ENCODE measurements around the gene GLIPR1. TPM values are rescaled to one million over a fixed set of nuclear protein-coding genes. Genes with fewer than 3 reads are reported as not detected.
"Not testable (repeated sequence)": the region's sequence is repeated elsewhere in the genome, so short reads cannot be mapped to it uniquely, and the experiment has no call there.

GLIPR1 gene
- total RNA-seq, 3 donors from 2014 or later (not counting 1 experiment from before 2014, with no cell fraction given) = 106 to 120 (median 115) TPM

- Mint-ChIP-seq H3K4me1 (no peaks in the 10 kb centered on the region), H3K9me3 (no peaks in the 10 kb centered on the region), H3K36me3 (no peaks in the 10 kb centered on the region), H3K27ac (no peak overlapping the region), H3K4me3 (no peak overlapping the region), H3K27me3 (ENCODE audit: low read depth in 2 of 2) (peaks cover 0 to 5% of the 10 kb centered on the region in 2 donors)
- Histone ChIP-seq H3K9me3 (ENCODE audit: control insufficient read depth, insufficient read depth, low read length) (no peaks in the 10 kb centered on the region), H3K4me3 (ENCODE audit: low read length) (no peak overlapping the region), H3K27ac (ENCODE audit: low read length) (no peak overlapping the region), H3K36me3 (ENCODE audit: control insufficient read depth, insufficient read depth, low read length) (no peaks in the 10 kb centered on the region), H3K4me1 (ENCODE audit: control insufficient read depth, insufficient read depth, low read length) (no peaks in the 10 kb centered on the region), H3K27me3 (ENCODE audit: control insufficient read depth, insufficient read depth, low read length) (no peaks in the 10 kb centered on the region)
- ATAC-seq = no peak
- TF ChIP-seq CTCF (IDR thresholded peaks at IDR 0.05) = no peak
- WGBS (ENCODE audit: insufficient coverage) = 80% methylated on average over 1 of the region's 3 CpGs
- intact Hi-C loops (cut with micrococcal nuclease) = no loop called here
- no peak for DNase-seq
Measured at GRCh38 chr12:75443709-75444108, 36.8 kb upstream of the GLIPR1 start.

- H3K36me3 Mint-ChIP-seq = no peaks in the 10 kb centered on the region
- no peaks in the 10 kb centered on the region for H3K36me3 ChIP-seq (ENCODE audit: control insufficient read depth, insufficient read depth, low read length)
- H3K27ac ChIP-seq (ENCODE audit: low read length) = no peak overlapping the region
- H3K27ac Mint-ChIP-seq = no peak overlapping the region
- TF ChIP-seq CTCF (IDR thresholded peaks at IDR 0.05) = no peak
- H3K4me3 Mint-ChIP-seq = no peak overlapping the region
- no peak overlapping the region for H3K4me3 ChIP-seq (ENCODE audit: low read length)
- ATAC-seq (no peak), DNase-seq (no peak)
- H3K4me1 Mint-ChIP-seq = no peaks in the 10 kb centered on the region
- H3K9me3 Mint-ChIP-seq = no peaks in the 10 kb centered on the region
- intact Hi-C loops (cut with micrococcal nuclease) = no loop called here
- no peaks in the 10 kb centered on the region for H3K9me3 ChIP-seq (ENCODE audit: control insufficient read depth, insufficient read depth, low read length)
- 85% methylated on average over 6 of the region's 6 CpGs for WGBS (ENCODE audit: insufficient coverage)
- H3K27me3 Mint-ChIP-seq (ENCODE audit: low read depth in 2 of 2) = peaks cover 0 to 5% of the 10 kb centered on the region in 2 donors
- no peaks in the 10 kb centered on the region for H3K4me1 ChIP-seq (ENCODE audit: control insufficient read depth, insufficient read depth, low read length)
- H3K27me3 ChIP-seq (ENCODE audit: control insufficient read depth, insufficient read depth, low read length) = no peaks in the 10 kb centered on the region
Measured at GRCh38 chr12:75444429-75445136, 36.0 kb upstream of the GLIPR1 start.

- ATAC-seq; H3K27me3 Mint-ChIP-seq (ENCODE audit: low read depth in 2 of 2); H3K4me3 Mint-ChIP-seq; H3K4me1 Mint-ChIP-seq; H3K27ac ChIP-seq (ENCODE audit: low read length); H3K4me1 ChIP-seq (ENCODE audit: control insufficient read depth, insufficient read depth, low read length); H3K36me3 Mint-ChIP-seq; H3K27me3 ChIP-seq (ENCODE audit: control insufficient read depth, insufficient read depth, low read length); DNase-seq; H3K27ac Mint-ChIP-seq; H3K9me3 Mint-ChIP-seq; H3K4me3 ChIP-seq (ENCODE audit: low read length); intact Hi-C loops (cut with micrococcal nuclease); H3K36me3 ChIP-seq (ENCODE audit: control insufficient read depth, insufficient read depth, low read length); H3K9me3 ChIP-seq (ENCODE audit: control insufficient read depth, insufficient read depth, low read length): not testable (repeated sequence)
- 70% methylated on average over 7 of the region's 7 CpGs for WGBS (ENCODE audit: insufficient coverage)
Measured at GRCh38 chr12:75445137-75445507, 35.4 kb upstream of the GLIPR1 start.

- intact Hi-C loops (cut with micrococcal nuclease) = no loop called here
- Histone ChIP-seq H3K9me3 (ENCODE audit: control insufficient read depth, insufficient read depth, low read length) (no peaks in the 10 kb centered on the region), H3K27me3 (ENCODE audit: control insufficient read depth, insufficient read depth, low read length) (no peaks in the 10 kb centered on the region), H3K27ac (ENCODE audit: low read length) (no peak overlapping the region), H3K4me3 (ENCODE audit: low read length) (no peak overlapping the region), H3K4me1 (ENCODE audit: control insufficient read depth, insufficient read depth, low read length) (no peaks in the 10 kb centered on the region), H3K36me3 (ENCODE audit: control insufficient read depth, insufficient read depth, low read length) (no peaks in the 10 kb centered on the region)
- Mint-ChIP-seq H3K27me3 (ENCODE audit: low read depth in 2 of 2) (peaks cover 0 to 5% of the 10 kb centered on the region in 2 donors), H3K4me1 (no peaks in the 10 kb centered on the region), H3K36me3 (no peaks in the 10 kb centered on the region), H3K27ac (no peak overlapping the region), H3K4me3 (no peak overlapping the region), H3K9me3 (no peaks in the 10 kb centered on the region)
- DNase-seq = no peak
- no peak for ATAC-seq
- TF ChIP-seq CTCF (IDR thresholded peaks at IDR 0.05) = no peak
Measured at GRCh38 chr12:75446857-75447256, 33.7 kb upstream of the GLIPR1 start.

Measured in natural killer cell (primary cell).